OCI-LY1 (cell line): ENCODE measurements around the gene PRAMEF17.
"Not testable (repeated sequence)": the region's sequence is repeated elsewhere in the genome, so short reads cannot be mapped to it uniquely, and the experiment has no call there.

Experiments used
- H2AFZ ChIP-seq: fragments of 200-600 bp; sonication (generic), shearing (Covaris generic); 2 replicates; pipeline ENCODE4 v1.6.0; 2014; ENCODE audit warnings: antibody characterized with exemption, mild to moderate bottlenecking, low read length
- H3F3A ChIP-seq: fragments of 200-600 bp; sonication (generic), shearing (Covaris generic); 2 replicates; pipeline ENCODE4 v1.6.0; 2014; ENCODE audit warnings: mild to moderate bottlenecking, antibody characterized with exemption, low read length, moderate library complexity; ENCODE audit not compliant: insufficient read depth
- H3K27ac ChIP-seq: fragments of 200-600 bp; sonication (generic); 2 replicates; pipeline ENCODE4 v1.5.1; 2014; ENCODE audit warnings: low read length, mixed run types, mild to moderate bottlenecking, low read depth; ENCODE audit not compliant: poor library complexity, severe bottlenecking
- H3K27me3 ChIP-seq: fragments of 200-600 bp; sonication (generic); 2 replicates; pipeline ENCODE4 v1.6.0; 2014; ENCODE audit warnings: antibody characterized with exemption, mild to moderate bottlenecking, low read length, moderate library complexity; ENCODE audit not compliant: insufficient read depth
- H3K36me3 ChIP-seq: fragments of 200-600 bp; sonication (generic); 2 replicates; pipeline ENCODE4 v1.6.1; 2014; ENCODE audit warnings: mild to moderate bottlenecking, antibody characterized with exemption, low read length, moderate library complexity, mixed read lengths; ENCODE audit not compliant: insufficient read depth
- H3K4me1 ChIP-seq: fragments of 200-600 bp; sonication (generic); 2 replicates; pipeline ENCODE4 v1.5.1; 2014; ENCODE audit warnings: mild to moderate bottlenecking, low read length, moderate library complexity; ENCODE audit not compliant: insufficient read depth, severe bottlenecking
- H3K4me2 ChIP-seq: fragments of 200-600 bp; sonication (generic), shearing (Covaris generic); 2 replicates; pipeline ENCODE4 v1.6.1; 2014; ENCODE audit warnings: low read length
- H3K4me3 ChIP-seq: fragments of 200-600 bp; sonication (generic); 2 replicates; pipeline ENCODE4 v1.5.1; 2014; ENCODE audit warnings: low read length, low read depth, mild to moderate bottlenecking, mixed read lengths; ENCODE audit not compliant: poor library complexity, severe bottlenecking
- H3K79me2 ChIP-seq: fragments of 200-600 bp; shearing (Covaris generic); 2 replicates; pipeline ENCODE4 v1.6.1; 2016; ENCODE audit warnings: mixed run types, low read length, mixed read lengths; ENCODE audit not compliant: insufficient read depth
- H3K9ac ChIP-seq: fragments of 200-600 bp; sonication (generic), shearing (Covaris generic); 2 replicates; pipeline ENCODE4 v1.6.1; 2014; ENCODE audit warnings: mild to moderate bottlenecking, low read length, mixed read lengths
- H3K9me2 ChIP-seq: fragments of 200-600 bp; sonication (generic), shearing (Covaris generic); 2 replicates; pipeline ENCODE4 v1.6.1; 2014; ENCODE audit warnings: low read depth, mild to moderate bottlenecking, low read length, mixed read lengths
- H3K9me3 ChIP-seq: fragments of 200-600 bp; shearing (Covaris generic); 2 replicates; pipeline ENCODE4 v1.6.1; 2014; ENCODE audit warnings: low read length, mixed read lengths
- H4K20me1 ChIP-seq: fragments of 200-600 bp; sonication (generic), shearing (Covaris generic); 2 replicates; pipeline ENCODE4 v1.6.0; 2016; ENCODE audit warnings: mild to moderate bottlenecking, low read length; ENCODE audit not compliant: insufficient read depth
- CTCF ChIP-seq: fragments of 200-600 bp; sonication (generic), shearing (Covaris generic); IDR thresholded peaks from 2 replicates; pipeline ENCODE4 v1.5.1; 2017; ENCODE audit warnings: mild to moderate bottlenecking, antibody characterized with exemption, low read length, moderate library complexity, mixed read lengths
- EZH2 ChIP-seq: fragments of 200-600 bp; sonication (generic), shearing (Covaris generic); IDR thresholded peaks from 2 replicates; pipeline ENCODE4 v1.8.0; 2017; ENCODE audit warnings: borderline replicate concordance, mixed run types, mild to moderate bottlenecking, antibody characterized with exemption, low read length, moderate library complexity, mixed read lengths

Gene PRAMEF17

GRCh38 chr1:13430495-13430894 is 41.1 kb downstream of the PRAMEF17 start:
- H4K20me1 ChIP-seq = no peaks in the 10 kb centered on the region
- no peaks in the 10 kb centered on the region for H3K36me3 ChIP-seq
- no peak overlapping the region for H3K9ac ChIP-seq
- no peaks in the 10 kb centered on the region for H3K79me2 ChIP-seq
- H3K27ac ChIP-seq = no peak overlapping the region
- H3K4me3 ChIP-seq = no peak overlapping the region
- no peaks in the 10 kb centered on the region for H3K9me3 ChIP-seq
- no peaks in the 10 kb centered on the region for H3K9me2 ChIP-seq
- TF ChIP-seq EZH2 (no peak), CTCF (no peak)
- no peak overlapping the region for H2AFZ ChIP-seq
- no peaks in the 10 kb centered on the region for H3F3A ChIP-seq
- no peaks in the 10 kb centered on the region for H3K4me1 ChIP-seq
- no peaks in the 10 kb centered on the region for H3K27me3 ChIP-seq
- no peak overlapping the region for H3K4me2 ChIP-seq

DNA sequence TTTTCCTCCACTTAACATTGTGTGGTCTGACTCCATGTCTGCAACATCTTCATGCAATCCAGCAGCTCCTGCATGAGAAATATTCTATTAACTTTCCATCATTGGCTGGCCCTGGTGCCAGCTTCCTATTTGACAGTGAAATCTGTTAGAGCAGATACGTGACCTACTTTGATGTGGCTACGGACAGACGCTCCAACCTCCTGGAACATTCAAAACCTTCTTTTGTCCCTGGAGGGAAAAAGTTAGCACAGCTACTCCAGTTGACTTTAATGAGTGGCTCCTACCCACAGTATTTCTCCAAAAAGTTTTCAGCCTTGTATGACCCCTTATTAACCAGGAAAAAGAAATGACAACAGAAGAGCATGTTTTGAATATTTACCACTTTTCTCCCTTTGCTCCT is 42.8 kb downstream of the PRAMEF17 start:
- TF ChIP-seq EZH2 (no peak), CTCF (no peak)
- Histone ChIP-seq H3K9me3 (no peaks in the 10 kb centered on the region), H3K9me2 (no peaks in the 10 kb centered on the region)

GRCh38 chr1:13433694-13434358 is 44.4 kb downstream of the PRAMEF17 start:
- not testable (repeated sequence) for H3K4me2 ChIP-seq

More for the DNA sequence above, 42.8 kb downstream of the PRAMEF17 start:
- Histone ChIP-seq H4K20me1 (no peaks in the 10 kb centered on the region), H3K79me2 (no peaks in the 10 kb centered on the region), H3K9ac (no peak overlapping the region), H3F3A (no peaks in the 10 kb centered on the region), H3K27ac (no peak overlapping the region), H3K36me3 (no peaks in the 10 kb centered on the region), H3K27me3 (no peaks in the 10 kb centered on the region), H3K4me2 (no peak overlapping the region), H2AFZ (no peak overlapping the region), H3K4me1 (no peaks in the 10 kb centered on the region), H3K4me3 (no peak overlapping the region)

DNA sequence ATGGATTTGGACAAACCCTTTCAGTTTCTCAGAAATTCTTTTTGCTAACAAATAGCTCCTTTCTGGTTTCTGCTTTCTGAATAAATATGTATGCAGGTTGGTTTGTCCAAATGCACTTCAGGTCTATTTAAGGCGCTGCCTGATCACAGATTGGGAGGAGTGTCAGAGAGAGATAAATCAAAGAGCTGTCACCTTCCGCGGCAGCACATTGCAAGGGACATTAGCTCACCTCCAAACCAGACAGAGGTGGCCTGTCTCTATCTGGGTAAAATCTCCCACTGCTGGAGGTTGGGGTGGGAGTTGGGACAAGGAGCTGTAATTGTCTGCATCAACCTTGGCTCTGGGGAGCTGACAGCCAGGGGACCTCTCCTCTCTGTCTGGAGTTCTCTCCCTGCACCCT is 46.0 kb downstream of the PRAMEF17 start:
- no peak overlapping the region for H3K27ac ChIP-seq
- H3K79me2 ChIP-seq = no peaks in the 10 kb centered on the region
- TF ChIP-seq EZH2 (no peak), CTCF (no peak)
- H3K4me3 ChIP-seq = no peak overlapping the region
- H3K36me3 ChIP-seq = no peaks in the 10 kb centered on the region
- H3K9ac ChIP-seq = no peak overlapping the region
- H3K27me3 ChIP-seq = no peaks in the 10 kb centered on the region
- no peaks in the 10 kb centered on the region for H3K4me1 ChIP-seq
- H3K4me2 ChIP-seq = no peak overlapping the region
- no peak overlapping the region for H2AFZ ChIP-seq
- no peaks in the 10 kb centered on the region for H3K9me3 ChIP-seq
- no peaks in the 10 kb centered on the region for H4K20me1 ChIP-seq
- no peaks in the 10 kb centered on the region for H3K9me2 ChIP-seq
- H3F3A ChIP-seq = no peaks in the 10 kb centered on the region

More at GRCh38 chr1:13433694-13434358, 44.4 kb downstream of the PRAMEF17 start:
- not testable (repeated sequence) for H2AFZ ChIP-seq, H3K9me2 ChIP-seq, H3K9me3 ChIP-seq, H3K4me1 ChIP-seq, H3F3A ChIP-seq, H3K9ac ChIP-seq, H3K36me3 ChIP-seq, H3K79me2 ChIP-seq, H4K20me1 ChIP-seq, H3K27ac ChIP-seq, H3K27me3 ChIP-seq, H3K4me3 ChIP-seq

- H3K4me1 ChIP-seq, H3K4me2 ChIP-seq, H3K79me2 ChIP-seq, H4K20me1 ChIP-seq, H3K36me3 ChIP-seq, H3K9me2 ChIP-seq, H3F3A ChIP-seq, H2AFZ ChIP-seq, H3K4me3 ChIP-seq, H3K27ac ChIP-seq, H3K9ac ChIP-seq, H3K9me3 ChIP-seq, H3K27me3 ChIP-seq: not testable (repeated sequence)
These were observed 49.8 kb downstream of the PRAMEF17 start for GRCh38 chr1:13439104-13439783.
